Measurements from ENCODE around the gene CHMP1A.

DNA sequence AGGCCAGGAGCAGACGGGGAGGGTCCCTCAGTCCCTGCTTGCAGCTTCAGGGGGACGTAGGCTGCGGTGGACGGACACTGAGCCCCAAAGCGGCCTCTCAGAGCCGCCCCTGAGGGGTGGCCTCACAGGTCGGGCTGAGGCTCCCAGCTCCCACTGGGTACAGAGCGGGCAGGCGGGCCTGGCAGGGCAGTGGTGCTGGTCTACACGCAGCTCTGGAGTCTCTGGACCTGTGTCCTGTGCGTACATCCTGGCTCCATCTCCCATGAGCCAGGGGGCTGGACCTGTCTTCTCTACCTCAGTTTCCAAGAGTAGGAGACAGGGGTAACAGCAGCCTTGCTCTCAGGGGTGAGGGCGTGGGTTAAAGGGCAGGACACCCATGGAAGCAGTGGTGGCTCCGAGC lies 42.3 kb downstream of the CHMP1A start:
- TF ChIP-seq CTCF (IDR thresholded peaks at IDR 0.05 in 8 of 11, conservative IDR thresholded peaks at IDR 0.05 in 3 of 11) = no peak
- TF ChIP-seq POLR2A (IDR thresholded peaks at IDR 0.05) = no peak
